K562 (cell line): ENCODE results near the gene ST6GALNAC5. TPM values are rescaled to one million over a fixed set of nuclear protein-coding genes. Genes with fewer than 3 reads are reported as not detected.

ENCODE experiments used
- ATAC-seq: fragments of 200-7000 bp; cut with Tn5 transposase; 3 replicates; pipeline ENCODE4 v1.9.1; 2020; ENCODE audit warnings: moderate library complexity
- BruUV-seq: library from RNA; stranded (reverse); fragments of 400-500 nt; replicated peaks from 2 replicates; lab custom pipeline; 2021; lab: Mats Ljungman, UMichigan
- CTCF ChIA-PET: fragments of 300-600 bp; formaldehyde crosslinking; extraction: SDS; loops from one replicate; lab custom pipeline; 2021; ENCODE audit warnings: low intra/inter-chr PET ratio; lab: Yijun Ruan, JAX
- POLR2A ChIA-PET: fragments of 300-600, 350-650 bp; sonication (Branson Sonifier 250); formaldehyde crosslinking; extraction: SDS; loops from one replicate; lab custom pipeline; 2021; ENCODE audit warnings: antibody characterized with exemption, inconsistent platforms; lab: Yijun Ruan, JAX
- DNase-seq, 4 experiments: peaks; one replicate each; pipeline versions ENCODE4 v3.0.0 to v3.0.0-alpha.2; 2011 to 2018; ENCODE audit warnings: low spot score in 3 of 4, mixed read lengths in 3 of 4; ENCODE audit errors: extremely low read depth in 1 of 4
- FAIRE-seq: peaks from 2 replicates; lab custom pipeline; 2011; peaks lifted over from hg19 to GRCh38; lab: Jason Lieb, UNC
- H2AFZ ChIP-seq: 2 replicates; pipeline ENCODE4 v1.6.0; 2011; ENCODE audit warnings: low read depth, low read length, control low read depth, inconsistent platforms
- H3K27ac ChIP-seq: fragments of 200-600 bp; 3 replicates; pipeline ENCODE4 v1.8.0; 2011; ENCODE audit warnings: low read depth, mild to moderate bottlenecking, control low read depth, inconsistent platforms, low read length, moderate library complexity, mixed read lengths; ENCODE audit errors: extremely low read depth
- H3K27me3 ChIP-seq, 2 experiments: fragments of 300-600 bp in 1 of 2; 2 replicates in 1 of 2; 3 replicates in 1 of 2; pipeline versions ENCODE4 v1.6.0 to v1.8.0; 2011; ENCODE audit warnings: inconsistent platforms in 2 of 2, low read length in 2 of 2, mild to moderate bottlenecking in 1 of 2, mixed read lengths in 1 of 2, moderate library complexity in 1 of 2; ENCODE audit not compliant: control insufficient read depth in 2 of 2, insufficient read depth in 2 of 2
- H3K36me3 ChIP-seq: fragments of 300-600 bp; 3 replicates; pipeline ENCODE4 v1.8.0; 2011; ENCODE audit warnings: mild to moderate bottlenecking, low read length, inconsistent platforms; ENCODE audit not compliant: control insufficient read depth, insufficient read depth
- H3K4me1 ChIP-seq, 2 experiments: fragments of 200-600 bp in 1 of 2; replicated peaks in 1 of 2; 2 replicates in 1 of 2; 3 replicates in 1 of 2; pipeline versions ENCODE4 v1.5.1 to v1.8.0; 2011; ENCODE audit warnings: inconsistent platforms in 2 of 2, low read length in 2 of 2, mild to moderate bottlenecking in 1 of 2, mixed read lengths in 1 of 2, moderate library complexity in 1 of 2; ENCODE audit not compliant: control insufficient read depth in 2 of 2, insufficient read depth in 2 of 2
- H3K4me2 ChIP-seq: 2 replicates; pipeline ENCODE4 v1.6.1; 2011; ENCODE audit warnings: low read length, control low read depth, inconsistent platforms, mixed read lengths; ENCODE audit not compliant: insufficient read depth
- H3K4me3 ChIP-seq: fragments of 200-600 bp; sonication (generic), shearing (Covaris generic); 2 replicates; pipeline ENCODE4 v1.5.1; 2016; ENCODE audit warnings: control low read depth, inconsistent platforms
- H3K79me2 ChIP-seq: fragments of 200-600 bp; 3 replicates; pipeline ENCODE4 v1.8.0; 2011; ENCODE audit warnings: low read length, inconsistent platforms; ENCODE audit not compliant: control insufficient read depth, insufficient read depth
- H3K9ac ChIP-seq, 2 experiments: 2 replicates each; pipeline versions ENCODE4 v1.6.0 to v1.6.1; 2011; ENCODE audit warnings: low read depth in 2 of 2, low read length in 2 of 2, control low read depth in 1 of 2, inconsistent platforms in 1 of 2, mild to moderate bottlenecking in 1 of 2, mixed read lengths in 1 of 2; ENCODE audit not compliant: insufficient read depth in 1 of 2
- H3K9me1 ChIP-seq: one replicate; pipeline ENCODE4 v1.6.0; 2011; ENCODE audit warnings: inconsistent platforms, mild to moderate bottlenecking, low read length, moderate library complexity; ENCODE audit not compliant: control insufficient read depth, insufficient read depth
- H3K9me3 ChIP-seq: replicated peaks from 2 replicates; pipeline ENCODE4 v1.5.1; 2011; ENCODE audit warnings: low read depth, low read length, inconsistent platforms; ENCODE audit not compliant: control insufficient read depth, insufficient read depth
- H4K20me1 ChIP-seq: replicated peaks from 2 replicates; pipeline ENCODE4 v1.6.1; 2011; ENCODE audit warnings: low read length, inconsistent platforms, mixed read lengths; ENCODE audit not compliant: control insufficient read depth, insufficient read depth
- GTF2E2 ChIP-seq: fragments of 200-800 bp; sonication (Bioruptor generic); IDR thresholded peaks from 2 replicates; pipeline ENCODE4 v1.6.1; 2016; ENCODE audit warnings: missing genetic modification characterization, missing compliant biosample characterization
- MTA1 ChIP-seq: fragments of 450-650 bp; IDR thresholded peaks from 2 replicates; pipeline ENCODE4 v1.6.1; 2017; ENCODE audit warnings: borderline replicate concordance
- NR0B1 ChIP-seq: fragments of 450-650 bp; IDR thresholded peaks from one replicate; pipeline ENCODE4 v1.6.1; 2018; ENCODE audit warnings: mild to moderate bottlenecking, moderate library complexity; ENCODE audit not compliant: partially characterized antibody
- PHB ChIP-seq: fragments of 250-450 bp; sonication (Bioruptor Pico); IDR thresholded peaks from 2 replicates; pipeline ENCODE4 v1.5.0; 2021
- REST ChIP-seq, 2 experiments: fragments of 450-650 bp; formaldehyde crosslinking in 1 of 2; IDR thresholded peaks; 2 replicates each; pipeline versions ENCODE4 v1.4.0 to v1.6.1; 2014 to 2020; ENCODE audit warnings: mild to moderate bottlenecking in 2 of 2, borderline replicate concordance in 1 of 2, low read depth in 1 of 2
- THAP12 ChIP-seq: fragments of 250-450 bp; sonication (Bioruptor Pico); IDR thresholded peaks from 2 replicates; pipeline ENCODE4 v1.9.0; 2021; ENCODE audit warnings: mild to moderate bottlenecking, inconsistent platforms
- ZNF384 ChIP-seq: IDR thresholded peaks from 2 replicates; pipeline ENCODE4 v1.6.1; 2012; ENCODE audit warnings: low read depth, low read length, improper control_type of control experiment
- WGBS: fragments of 100-300 bp; shearing (Covaris generic); methylation state at CpG from one replicate; pipeline ENCODE4 v1.1.6; 2016; ENCODE audit warnings: low coverage, mixed read lengths; ENCODE audit not compliant: insufficient coverage; ENCODE audit errors: missing lambda C conversion rate; 5-methylcytosine and 5-hydroxymethylcytosine counted together
- in situ Hi-C: fragments of 300-500 bp; cut with MboI; formaldehyde crosslinking; loops from 4 replicates; pipeline ENCODE4 v1.15.0; 2018; ENCODE audit warnings: inconsistent platforms, mixed read lengths
- intact Hi-C: fragments of 100-400 bp; cut with micrococcal nuclease; formaldehyde crosslinking; loops from 2 replicates; pipeline ENCODE4 v1.14.2; 2022
- polyA plus RNA-seq, 8 experiments: library from polyadenylated mRNA; depleted of rRNA in 4 of 8; stranded (reverse) in 5 of 8; unstranded in 3 of 8; fragments of >200 nt; fragmentation: Nextera tagmentation in 2 of 8; fragmentation: Illumina TruSeq in 1 of 8; extraction: Ambion mirVana in 2 of 8; extraction: Trizol in 1 of 8; gene quantifications; 2 replicates each; pipeline versions ENCODE4 v1.2.1 to v1.2.3, GENCODE V29; 2011 to 2014; ENCODE audit warnings: inconsistent platforms in 1 of 8, missing spikeins in 1 of 8
- total RNA-seq, 7 experiments: library from RNA; depleted of rRNA in 6 of 7; stranded (reverse); fragments of >200 nt in 6 of 7; fragmentation: Illumina TruSeq in 2 of 7; extraction: Trizol in 2 of 7; gene quantifications; 2 replicates each; pipeline versions ENCODE4 v1.2.1 to v1.2.3, GENCODE V29; 2011 to 2021; ENCODE audit warnings: low replicate concordance in 1 of 7

Gene ST6GALNAC5
- total and polyA plus RNA-seq, 9 of the 15 experiments (the other 6 are each of a cell fraction or from before 2014, with no cell fraction given) = 0.04 to 0.14 TPM; not detected in 7

GRCh38 chr1:77051425-77051824 is 184.1 kb downstream of the ST6GALNAC5 start (continued):
- TF ChIP-seq THAP12 (CRISPR knock-in tag) (no peak), MTA1 (no peak), NR0B1 (no peak), PHB (CRISPR knock-in tag) (no peak), ZNF384 (no peak)

GRCh38 chr1:77056525-77056924 is 189.2 kb downstream of the ST6GALNAC5 start:
- TF ChIP-seq REST (IDR thresholded peaks at IDR 0.05; ENCODE audit: borderline replicate concordance) (no peak), REST (CRISPR knock-in tag; IDR thresholded peaks at IDR 0.05; ENCODE audit: low read depth) (no peak), GTF2E2 (tag) (no peak)
- Histone ChIP-seq H3K9ac (no peak overlapping the region), H3K36me3 (no peaks in the 10 kb centered on the region), H3K27me3 (no peaks in the 10 kb centered on the region; a peak in 1 of 5 replicates), H4K20me1 (no peaks in the 10 kb centered on the region), H3K79me2 (no peaks in the 10 kb centered on the region), H2AFZ (no peak overlapping the region), H3K4me2 (no peak overlapping the region), H3K4me1 (no peaks in the 10 kb centered on the region), H3K4me3 (no peak overlapping the region), H3K9me3 (no peaks in the 10 kb centered on the region), H3K27ac (no peak overlapping the region), H3K9me1 (no peaks in the 10 kb centered on the region)
- intact Hi-C loops = no loop called here
- in situ Hi-C loops = no loop called here
- ChIA-PET CTCF (no interaction called here), POLR2A (no interaction called here)
- ATAC-seq = no peak
- no peak for DNase-seq
- FAIRE-seq = no peak
- WGBS = under 1% methylated on average over 7 of the region's 7 CpGs
- no TSS peak for BruUV-seq
